Type B pancreatic cell (in vitro differentiated cells): ENCODE results near the gene LILRB3. TPM values are rescaled to one million over a fixed set of nuclear protein-coding genes. Genes with fewer than 3 reads are reported as not detected.
"Not testable (repeated sequence)": the region's sequence is repeated elsewhere in the genome, so short reads cannot be mapped to it uniquely, and the experiment has no call there.

Source experiments
- DNase-seq: peaks from one replicate; pipeline ENCODE4 v3.0.0; 2021; ENCODE audit warnings: mixed read lengths; ENCODE audit not compliant: unreplicated experiment; ENCODE audit errors: extremely low spot score
- H3K27ac Mint-ChIP-seq: 2 replicates; pipeline ENCODE4 v1.8.0; 2021; ENCODE audit warnings: mild to moderate bottlenecking, mixed read lengths
- H3K27me3 Mint-ChIP-seq: 2 replicates; pipeline ENCODE4 v1.8.0; 2021; ENCODE audit warnings: mixed read lengths
- H3K36me3 Mint-ChIP-seq: 2 replicates; pipeline ENCODE4 v1.8.0; 2021; ENCODE audit warnings: mixed read lengths
- H3K4me1 Mint-ChIP-seq: one replicate; pipeline ENCODE4 v1.8.0; 2021; ENCODE audit warnings: mixed read lengths; ENCODE audit not compliant: unreplicated experiment
- H3K4me3 Mint-ChIP-seq: 2 replicates; pipeline ENCODE4 v1.8.0; 2021; ENCODE audit warnings: mild to moderate bottlenecking, mixed read lengths
- H3K9me3 Mint-ChIP-seq: 2 replicates; pipeline ENCODE4 v1.8.0; 2021; ENCODE audit warnings: mixed read lengths
- total RNA-seq: library from RNA; stranded (reverse); gene quantifications from 2 replicates; pipeline ENCODE4 v1.2.1, GENCODE V29; 2021; ENCODE audit warnings: low replicate concordance
- TF ChIP-seq, protein P1 (sequence below): fragments of 200-600 bp; sonication (generic); conservative IDR thresholded peaks from 2 replicates; pipeline ENCODE4 v1.5.0; 2021; ENCODE audit warnings: antibody characterized with exemption, mild to moderate bottlenecking

The LILRB3 gene
- total RNA-seq, 1 donor from 2014 or later, result not detected

DNA sequence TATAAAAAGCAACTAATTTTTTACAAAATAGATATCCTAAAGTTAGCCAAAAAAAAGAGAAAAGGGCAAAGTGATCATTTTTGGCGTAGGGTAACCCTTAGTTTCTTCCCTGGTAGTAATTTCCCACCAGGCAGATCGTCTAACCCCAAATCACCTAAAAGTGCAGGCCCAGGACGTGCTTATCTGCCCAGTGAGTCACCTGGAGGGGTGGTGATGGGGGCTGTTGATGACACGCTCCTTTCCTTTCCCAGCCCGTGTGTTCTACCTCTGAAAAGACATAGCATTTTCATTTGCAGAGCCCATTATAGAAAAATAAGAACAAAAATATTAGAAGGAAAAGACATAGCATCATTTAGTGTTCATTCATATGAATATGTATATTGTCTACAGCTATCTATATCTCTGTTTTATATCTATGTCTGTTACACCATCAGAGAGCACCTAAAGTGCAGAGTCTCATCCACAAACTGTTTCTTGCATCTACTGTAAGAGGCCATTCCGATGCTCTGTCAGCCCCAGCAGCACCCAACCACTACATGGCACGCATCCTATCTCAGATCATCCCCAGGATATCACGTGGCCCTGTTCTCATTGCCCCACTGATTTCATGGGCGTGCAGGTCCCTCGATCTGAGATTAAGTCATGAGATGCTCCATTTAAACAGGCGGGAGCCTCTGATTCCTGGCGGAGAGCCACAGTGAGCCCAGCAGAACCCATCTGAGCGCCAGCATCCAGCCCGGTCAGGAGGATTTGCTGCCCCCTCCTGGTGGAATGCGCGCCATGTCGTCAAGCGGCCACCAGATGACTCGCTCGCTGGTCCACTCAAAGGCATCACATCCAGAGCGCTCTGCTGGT lies 8.5 kb upstream of the LILRB3 start:
- TF ChIP-seq, protein P1, sequence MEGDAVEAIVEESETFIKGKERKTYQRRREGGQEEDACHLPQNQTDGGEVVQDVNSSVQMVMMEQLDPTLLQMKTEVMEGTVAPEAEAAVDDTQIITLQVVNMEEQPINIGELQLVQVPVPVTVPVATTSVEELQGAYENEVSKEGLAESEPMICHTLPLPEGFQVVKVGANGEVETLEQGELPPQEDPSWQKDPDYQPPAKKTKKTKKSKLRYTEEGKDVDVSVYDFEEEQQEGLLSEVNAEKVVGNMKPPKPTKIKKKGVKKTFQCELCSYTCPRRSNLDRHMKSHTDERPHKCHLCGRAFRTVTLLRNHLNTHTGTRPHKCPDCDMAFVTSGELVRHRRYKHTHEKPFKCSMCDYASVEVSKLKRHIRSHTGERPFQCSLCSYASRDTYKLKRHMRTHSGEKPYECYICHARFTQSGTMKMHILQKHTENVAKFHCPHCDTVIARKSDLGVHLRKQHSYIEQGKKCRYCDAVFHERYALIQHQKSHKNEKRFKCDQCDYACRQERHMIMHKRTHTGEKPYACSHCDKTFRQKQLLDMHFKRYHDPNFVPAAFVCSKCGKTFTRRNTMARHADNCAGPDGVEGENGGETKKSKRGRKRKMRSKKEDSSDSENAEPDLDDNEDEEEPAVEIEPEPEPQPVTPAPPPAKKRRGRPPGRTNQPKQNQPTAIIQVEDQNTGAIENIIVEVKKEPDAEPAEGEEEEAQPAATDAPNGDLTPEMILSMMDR, result peak; percentile 99
- Mint-ChIP-seq H3K27ac (no peak overlapping the region), H3K27me3 (peaks cover 34% of the 10 kb centered on the region), H3K9me3 (peaks cover 5% of the 10 kb centered on the region), H3K4me1 (no peaks in the 10 kb centered on the region), H3K36me3 (no peaks in the 10 kb centered on the region), H3K4me3 (no peak overlapping the region)
- peak; percentile 92 for DNase-seq

DNA sequence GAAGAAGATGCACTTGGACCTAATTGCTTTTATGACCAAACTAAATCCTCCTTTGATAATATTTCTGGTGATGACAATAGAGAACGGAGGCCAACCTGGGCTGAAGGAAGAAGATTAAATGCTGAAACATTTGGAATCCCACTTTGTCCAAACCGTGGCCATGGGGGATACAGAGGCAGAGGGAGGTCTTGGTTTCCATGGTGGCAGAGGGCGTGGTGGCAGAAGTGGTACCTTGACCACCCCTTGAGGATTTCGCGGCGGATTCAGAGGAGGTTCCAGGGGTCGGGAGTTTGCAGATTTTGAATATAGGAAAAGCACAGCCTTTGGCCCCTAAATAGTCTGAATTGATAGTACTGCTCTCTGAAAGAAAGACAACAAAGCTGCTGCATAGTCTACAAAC lies 7.2 kb upstream of the LILRB3 start:
- Mint-ChIP-seq H3K27ac (no peak overlapping the region), H3K27me3 (peaks cover 34% of the 10 kb centered on the region), H3K9me3 (peaks cover 5% of the 10 kb centered on the region), H3K36me3 (no peaks in the 10 kb centered on the region), H3K4me3 (no peak overlapping the region), H3K4me1 (no peaks in the 10 kb centered on the region)
- TF ChIP-seq, protein P1, result no peak
- DNase-seq, result no peak

DNA sequence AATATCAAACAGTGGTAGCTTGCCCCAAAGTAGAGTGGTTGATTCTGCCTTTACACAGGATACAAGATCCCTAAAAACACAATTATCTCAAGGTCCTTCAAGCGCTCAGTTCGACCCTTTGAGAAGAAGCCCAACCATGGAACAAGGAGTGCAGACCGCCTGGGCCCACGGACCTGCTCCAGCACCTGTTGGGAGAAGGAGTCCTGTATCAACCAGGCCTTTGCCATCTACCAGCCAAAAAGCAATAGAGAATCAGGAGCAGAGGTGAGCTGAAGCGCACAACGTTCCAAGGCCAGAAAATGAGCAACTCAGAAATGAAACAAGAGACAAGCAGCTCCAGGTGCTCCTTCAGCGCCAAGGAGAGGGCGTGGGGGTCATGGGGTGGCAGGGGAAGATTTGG lies 6.3 kb upstream of the LILRB3 start:
- TF ChIP-seq, protein P1, result no peak
- Mint-ChIP-seq H3K4me3 (no peak overlapping the region), H3K27me3 (peaks cover 28% of the 10 kb centered on the region), H3K27ac (no peak overlapping the region), H3K36me3 (no peaks in the 10 kb centered on the region), H3K4me1 (no peaks in the 10 kb centered on the region), H3K9me3 (peaks cover 5% of the 10 kb centered on the region)
- no peak for DNase-seq

DNA sequence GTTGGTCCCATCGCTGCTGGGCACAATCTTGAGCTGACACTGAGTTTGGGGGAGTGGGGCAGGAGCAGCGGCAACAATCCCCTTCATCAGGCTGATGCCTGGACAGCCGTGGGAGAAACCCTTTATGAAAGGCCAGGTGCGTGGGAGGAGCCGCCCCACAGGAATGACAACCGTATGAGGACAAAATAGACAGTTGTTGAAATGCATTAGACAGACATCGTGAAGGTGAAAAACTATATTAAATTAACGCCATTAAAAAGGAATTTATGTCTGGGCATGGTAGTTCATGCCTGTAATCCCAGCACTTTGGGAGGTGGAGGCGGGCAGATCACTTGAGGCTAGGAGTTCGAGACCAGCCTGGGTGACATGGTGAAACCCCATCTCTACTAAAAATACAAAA lies 1.8 kb upstream of the LILRB3 start:
- not testable (repeated sequence) for H3K27ac Mint-ChIP-seq, H3K4me1 Mint-ChIP-seq, DNase-seq, H3K36me3 Mint-ChIP-seq, H3K4me3 Mint-ChIP-seq, H3K9me3 Mint-ChIP-seq
- H3K27me3 Mint-ChIP-seq, result peaks cover 18% of the 10 kb centered on the region

DNA sequence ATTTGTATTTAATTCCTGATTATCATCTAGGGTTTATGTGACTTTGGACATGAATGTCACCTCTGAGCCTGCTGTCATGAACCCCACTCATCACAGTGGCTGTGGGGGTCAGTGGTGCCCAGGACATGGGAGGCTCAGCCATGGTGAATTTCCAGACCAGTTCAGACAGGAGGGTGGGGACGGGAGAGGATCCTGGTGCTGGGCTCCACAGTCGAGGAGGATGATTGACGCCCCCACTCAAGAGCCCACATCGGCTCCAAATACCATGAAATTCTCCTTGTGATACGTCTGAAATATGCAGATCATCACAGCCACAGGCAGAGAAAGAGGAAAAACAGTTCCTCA lies 1.1 kb upstream of the LILRB3 start:
- H3K9me3 Mint-ChIP-seq, H3K27ac Mint-ChIP-seq, H3K4me1 Mint-ChIP-seq, H3K36me3 Mint-ChIP-seq, DNase-seq, H3K4me3 Mint-ChIP-seq: not testable (repeated sequence)
- peaks cover 13% of the 10 kb centered on the region for H3K27me3 Mint-ChIP-seq

DNA sequence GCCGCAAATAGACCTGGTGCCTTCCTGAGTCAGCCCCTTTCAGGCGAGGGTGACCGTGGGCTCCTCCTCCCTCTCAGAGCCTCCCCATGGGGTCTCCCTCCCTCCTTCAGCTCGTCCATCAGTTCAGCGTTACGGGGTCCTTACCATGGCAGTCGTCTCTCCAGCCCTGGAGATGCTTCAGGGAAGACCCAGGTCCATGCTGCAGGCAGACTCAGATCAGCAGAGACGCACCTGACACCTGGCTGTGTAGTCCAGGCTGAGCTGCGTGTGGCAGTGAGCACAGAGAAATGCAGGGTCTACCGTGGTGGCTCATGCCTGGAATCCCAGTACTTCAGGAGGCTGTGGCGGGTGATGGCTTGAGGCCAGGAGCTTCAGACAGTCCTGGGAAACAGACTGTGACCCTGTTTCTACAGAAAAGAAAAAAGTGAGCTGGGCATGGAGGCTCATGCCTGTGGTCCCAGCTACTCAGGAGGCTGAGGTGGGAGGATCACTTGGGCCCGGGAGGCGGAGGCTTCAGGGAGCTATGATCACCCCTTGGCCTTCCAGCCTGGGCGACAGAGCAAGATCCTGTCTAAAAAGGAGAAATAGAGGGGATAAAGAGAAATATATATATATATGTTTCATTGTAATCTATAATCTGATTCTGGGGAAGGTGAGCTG lies 600 bp upstream of the LILRB3 start:
- not testable (repeated sequence) for H3K4me1 Mint-ChIP-seq, DNase-seq, H3K36me3 Mint-ChIP-seq, H3K4me3 Mint-ChIP-seq, H3K9me3 Mint-ChIP-seq, H3K27ac Mint-ChIP-seq
- H3K27me3 Mint-ChIP-seq, result peaks cover 13% of the 10 kb centered on the region

DNA sequence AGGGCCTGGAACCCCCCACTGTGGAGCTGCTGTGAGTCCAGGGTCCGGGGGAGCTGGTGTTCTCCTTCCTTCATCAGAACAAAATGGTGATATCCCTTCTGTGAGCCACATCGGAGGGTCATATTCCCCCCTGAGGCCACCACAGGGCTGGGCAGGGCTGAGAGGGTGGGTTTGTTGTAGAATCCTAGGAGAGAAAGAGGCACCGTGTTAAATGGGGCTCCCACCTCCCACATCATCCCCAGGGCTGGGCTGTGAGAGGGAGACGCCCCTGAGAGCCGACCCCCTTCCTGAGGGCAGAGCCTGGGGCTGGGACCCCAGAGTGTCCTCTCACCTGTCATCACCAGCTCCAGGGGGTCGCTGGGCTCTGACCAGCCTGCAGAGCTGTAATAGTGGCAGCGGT lies 860 bp downstream of the LILRB3 start:
- DNase-seq, result not testable (repeated sequence)

DNA sequence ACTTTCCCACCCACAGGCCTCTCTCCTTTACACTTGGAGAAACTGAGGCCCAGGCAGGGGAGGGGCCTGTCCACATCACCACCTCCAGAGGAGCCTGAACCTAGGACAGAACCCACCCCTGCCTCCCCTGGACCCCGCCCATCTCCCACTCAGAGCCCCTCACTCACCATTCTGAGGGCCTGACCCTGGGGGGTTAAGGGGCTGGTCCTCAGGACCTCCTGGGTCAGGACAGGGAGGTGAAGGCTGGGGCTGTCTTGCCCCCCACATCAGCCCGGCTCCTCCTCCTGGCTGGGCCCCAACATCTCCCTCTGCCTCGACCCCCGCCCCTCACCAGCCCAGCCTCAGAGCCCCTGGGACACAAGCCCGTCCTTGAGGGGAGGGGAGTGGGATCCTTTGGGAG lies 3.1 kb downstream of the LILRB3 start:
- H3K36me3 Mint-ChIP-seq, H3K4me1 Mint-ChIP-seq, H3K9me3 Mint-ChIP-seq, DNase-seq, H3K27ac Mint-ChIP-seq, H3K4me3 Mint-ChIP-seq: not testable (repeated sequence)
- peaks cover 12% of the 10 kb centered on the region for H3K27me3 Mint-ChIP-seq

More for the DNA sequence above, 860 bp downstream of the LILRB3 start:
- not testable (repeated sequence) for H3K4me1 Mint-ChIP-seq, H3K9me3 Mint-ChIP-seq, H3K27ac Mint-ChIP-seq, H3K4me3 Mint-ChIP-seq, H3K36me3 Mint-ChIP-seq
- H3K27me3 Mint-ChIP-seq, result peaks cover 13% of the 10 kb centered on the region
